AG04449 (cell line): ENCODE data around the gene TBK1.

Experiments
- CTCF ChIA-PET: fragments of 350-600 bp; formaldehyde crosslinking; extraction: SDS; loops from one replicate; lab custom pipeline; 2021; ENCODE audit warnings: antibody characterized with exemption; lab: Yijun Ruan, JAX
- POLR2A ChIA-PET: fragments of 400-600, 350-600 bp; formaldehyde crosslinking; extraction: SDS; loops from one replicate; lab custom pipeline; 2020; ENCODE audit warnings: antibody characterized with exemption, inconsistent platforms; lab: Yijun Ruan, JAX
- DNase-seq: peaks from one replicate; pipeline ENCODE4 v3.0.0-alpha.2; 2010; ENCODE audit warnings: low read depth, low spot score
- H3K4me3 ChIP-seq: 2 replicates; pipeline ENCODE4 v1.5.1; 2011; ENCODE audit warnings: low read depth, mild to moderate bottlenecking, control low read depth, low read length
- CTCF ChIP-seq: IDR thresholded peaks from one replicate; pipeline ENCODE4 v1.5.1; 2011; ENCODE audit warnings: mild to moderate bottlenecking, moderate library complexity, low read length, control low read depth, inconsistent platforms; ENCODE audit not compliant: insufficient read depth; ENCODE audit errors: missing control alignments

TBK1 gene

DNA sequence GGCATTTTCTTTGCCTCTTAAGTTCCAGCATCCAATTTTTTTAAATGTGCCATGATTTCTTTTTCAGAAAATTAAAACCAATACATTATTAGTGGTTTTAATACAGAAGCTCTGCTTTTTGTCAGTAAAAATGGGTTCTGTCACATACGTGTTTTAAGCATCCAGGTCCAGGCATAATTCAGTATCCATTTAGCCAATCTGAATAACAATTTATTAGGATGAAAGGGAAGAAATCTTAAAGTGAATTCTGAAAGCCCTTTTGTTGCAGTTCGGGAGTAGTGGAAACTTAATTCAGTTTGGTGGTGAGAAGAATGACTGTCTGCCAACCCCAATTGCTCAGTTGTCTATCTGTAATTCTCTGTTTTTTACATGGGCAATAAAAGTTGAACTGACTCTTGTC lies 40.5 kb upstream of the TBK1 start:
- POLR2A ChIA-PET, result no interaction called here
- DNase-seq, result no peak
- CTCF ChIA-PET, result interaction anchor here (1.3 kb wide), 1 partner anchor 11 kb away, joined by 3 read pairs; no protein-coding TSS in a partner anchor
- H3K4me3 ChIP-seq, result no peak overlapping the region
- TF ChIP-seq CTCF, result no peak

DNA sequence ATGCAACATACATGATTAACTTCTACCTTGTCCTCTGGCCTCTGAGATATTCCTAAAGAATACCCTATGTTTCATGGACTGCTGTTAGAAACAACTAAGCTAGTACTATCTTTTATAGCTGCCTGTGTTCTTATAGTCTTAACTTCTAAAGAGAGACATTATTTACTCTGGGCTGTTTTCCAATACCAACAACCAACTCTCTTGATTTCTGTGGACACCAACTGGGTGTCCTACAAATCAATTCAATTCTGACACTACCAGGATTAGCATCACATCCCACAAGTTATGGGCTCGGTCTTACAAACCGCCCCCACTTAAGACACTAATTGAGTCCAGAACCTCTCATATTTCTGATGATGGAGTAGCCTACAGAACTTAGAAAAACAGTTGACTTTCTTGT lies 39.5 kb upstream of the TBK1 start:
- CTCF ChIA-PET, result no interaction called here
- TF ChIP-seq CTCF, result no peak
- DNase-seq, result no peak
- no peak overlapping the region for H3K4me3 ChIP-seq
- POLR2A ChIA-PET, result interaction anchor here (1.1 kb wide), 1 partner anchor 13 kb away, joined by 3 read pairs; no protein-coding TSS in a partner anchor

DNA sequence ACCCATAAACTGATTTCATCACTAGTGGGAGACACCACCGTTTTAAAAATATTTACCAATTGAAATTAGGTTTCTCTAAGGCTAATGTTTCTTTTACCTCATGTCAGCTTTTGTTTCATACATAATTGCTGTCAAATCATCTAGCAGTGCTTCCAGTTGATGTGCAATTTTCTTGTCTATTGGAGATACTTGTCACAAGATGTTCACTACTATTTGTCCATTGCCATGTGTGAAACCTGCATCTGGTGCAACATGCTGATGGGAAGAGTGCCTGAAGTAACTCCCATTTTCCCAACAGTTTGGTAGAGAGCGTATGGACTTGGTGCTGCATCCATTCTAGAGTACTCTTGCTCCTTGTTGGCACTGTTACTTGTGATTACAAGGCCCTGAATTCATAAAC lies 38.0 kb upstream of the TBK1 start:
- no peak overlapping the region for H3K4me3 ChIP-seq
- no peak for TF ChIP-seq CTCF
- POLR2A ChIA-PET, result no interaction called here
- no peak for DNase-seq
- CTCF ChIA-PET, result no interaction called here

GRCh38 chr12:64418209-64418608 lies 33.7 kb upstream of the TBK1 start:
- ChIA-PET CTCF (interaction anchor here (1.2 kb wide), 1 partner anchor 591 kb away, joined by 3 read pairs; no protein-coding TSS in a partner anchor), POLR2A (interaction anchor here (0.6 kb wide), 1 partner anchor 77 kb away, joined by 3 read pairs; no protein-coding TSS in a partner anchor)
- DNase-seq, result no peak
- H3K4me3 ChIP-seq, result no peak overlapping the region
- TF ChIP-seq CTCF, result no peak

GRCh38 chr12:64419696-64420095 lies 32.2 kb upstream of the TBK1 start:
- no peak for DNase-seq
- H3K4me3 ChIP-seq, result no peak overlapping the region
- no peak for TF ChIP-seq CTCF
- CTCF ChIA-PET, result no interaction called here
- POLR2A ChIA-PET, result interaction anchor here (0.6 kb wide), 1 partner anchor 11 kb away, joined by 3 read pairs; no protein-coding TSS in a partner anchor

- no peak for TF ChIP-seq CTCF
- no peak for DNase-seq
- ChIA-PET CTCF (no interaction called here), POLR2A (no interaction called here)
- H3K4me3 ChIP-seq, result no peak overlapping the region
Measured at GRCh38 chr12:64427988-64428387, 23.9 kb upstream of the TBK1 start.
